Endothelial cell (in vitro differentiated cells): Measurements from ENCODE around the gene KRTAP9-2. TPM values are rescaled to one million over a fixed set of nuclear protein-coding genes. Genes with fewer than 3 reads are reported as not detected.
"Not testable (repeated sequence)": the region's sequence is repeated elsewhere in the genome, so short reads cannot be mapped to it uniquely, and the experiment has no call there.

Experiments
- DNase-seq: peaks from one replicate; pipeline ENCODE4 v3.0.0; 2021; ENCODE audit warnings: low spot score
- H3K27ac Mint-ChIP-seq: one replicate; pipeline ENCODE4 v1.8.0; 2021; ENCODE audit warnings: mixed read lengths, inconsistent platforms; ENCODE audit not compliant: unreplicated experiment
- H3K27me3 Mint-ChIP-seq: one replicate; pipeline ENCODE4 v1.8.0; 2021; ENCODE audit warnings: mild to moderate bottlenecking, moderate library complexity, mixed read lengths, inconsistent platforms; ENCODE audit not compliant: unreplicated experiment
- H3K36me3 Mint-ChIP-seq: one replicate; pipeline ENCODE4 v1.8.0; 2021; ENCODE audit warnings: mild to moderate bottlenecking, low read depth, mixed read lengths, inconsistent platforms; ENCODE audit not compliant: unreplicated experiment
- H3K4me1 Mint-ChIP-seq: one replicate; pipeline ENCODE4 v1.8.0; 2021; ENCODE audit warnings: mild to moderate bottlenecking, mixed read lengths, inconsistent platforms; ENCODE audit not compliant: unreplicated experiment
- H3K4me3 Mint-ChIP-seq: one replicate; pipeline ENCODE4 v1.8.0; 2021; ENCODE audit warnings: mild to moderate bottlenecking, mixed read lengths, inconsistent platforms; ENCODE audit not compliant: unreplicated experiment
- H3K9me3 Mint-ChIP-seq: one replicate; pipeline ENCODE4 v1.8.0; 2021; ENCODE audit warnings: mixed read lengths, inconsistent platforms; ENCODE audit not compliant: unreplicated experiment
- CTCF ChIP-seq: fragments of 200-600 bp; sonication (generic); IDR thresholded peaks from one replicate; pipeline ENCODE4 v1.5.0; 2021; ENCODE audit warnings: antibody characterized with exemption; ENCODE audit not compliant: unreplicated experiment
- total RNA-seq: library from RNA; stranded (reverse); fragmentation: NEBNext Ultra II Directional; extraction: Animal tissue kit (Norgen Biotek cat#: 25700); gene quantifications from one replicate; pipeline ENCODE4 v1.2.1, GENCODE V29; 2021; ENCODE audit not compliant: unreplicated experiment

KRTAP9-2 gene
- total RNA-seq, 1 donor from 2014 or later: not detected

GRCh38 chr17:41258406-41258805, 32.0 kb downstream of the KRTAP9-2 start:
- Mint-ChIP-seq H3K36me3 (no peaks in the 10 kb centered on the region), H3K9me3 (no peaks in the 10 kb centered on the region), H3K4me1 (no peaks in the 10 kb centered on the region), H3K27me3 (peaks cover 3% of the 10 kb centered on the region), H3K27ac (no peak overlapping the region), H3K4me3 (no peak overlapping the region)
- TF ChIP-seq CTCF: no peak
- DNase-seq: no peak

- TF ChIP-seq CTCF: no peak
- no peak overlapping the region for H3K4me3 Mint-ChIP-seq
- DNase-seq: no peak
- H3K9me3 Mint-ChIP-seq: no peaks in the 10 kb centered on the region
- no peaks in the 10 kb centered on the region for H3K4me1 Mint-ChIP-seq
- H3K27me3 Mint-ChIP-seq: no peaks in the 10 kb centered on the region
- H3K27ac Mint-ChIP-seq: no peak overlapping the region
- no peaks in the 10 kb centered on the region for H3K36me3 Mint-ChIP-seq
Measured at GRCh38 chr17:41263212-41263611, 36.8 kb downstream of the KRTAP9-2 start.

GRCh38 chr17:41264599-41264998, 38.2 kb downstream of the KRTAP9-2 start:
- no peak for TF ChIP-seq CTCF
- Mint-ChIP-seq H3K9me3 (no peaks in the 10 kb centered on the region), H3K36me3 (no peaks in the 10 kb centered on the region), H3K4me3 (no peak overlapping the region), H3K27ac (no peak overlapping the region), H3K27me3 (no peaks in the 10 kb centered on the region), H3K4me1 (no peaks in the 10 kb centered on the region)
- no peak for DNase-seq

- H3K36me3 Mint-ChIP-seq: no peaks in the 10 kb centered on the region
- H3K27ac Mint-ChIP-seq: no peak within 1 kb of the TSS
- TF ChIP-seq CTCF: no peak
- no peaks in the 10 kb centered on the region for H3K27me3 Mint-ChIP-seq
- H3K4me3 Mint-ChIP-seq: no peak within 1 kb of the TSS
- H3K4me1 Mint-ChIP-seq: no peaks in the 10 kb centered on the region
- no peaks in the 10 kb centered on the region for H3K9me3 Mint-ChIP-seq
- no peak for DNase-seq
Measured at GRCh38 chr17:41265078-41265477, 38.6 kb downstream of the KRTAP9-2 start, which contains the start of gene KRTAP9-6. TSS of gene KRTAP9-6 (plus strand) at chr17:41265378. CDS start at chr17:41265378, 0 bp downstream.

- no peak for DNase-seq
- no peak for TF ChIP-seq CTCF
- Mint-ChIP-seq H3K9me3 (no peaks in the 10 kb centered on the region), H3K27ac (no peak overlapping the region), H3K4me1 (no peaks in the 10 kb centered on the region), H3K4me3 (no peak overlapping the region), H3K27me3 (no peaks in the 10 kb centered on the region), H3K36me3 (no peaks in the 10 kb centered on the region)
Measured at GRCh38 chr17:41267711-41268110, 41.3 kb downstream of the KRTAP9-2 start.

GRCh38 chr17:41271323-41271722, 44.9 kb downstream of the KRTAP9-2 start:
- DNase-seq, H3K36me3 Mint-ChIP-seq, H3K27ac Mint-ChIP-seq, H3K9me3 Mint-ChIP-seq, H3K27me3 Mint-ChIP-seq, H3K4me1 Mint-ChIP-seq, H3K4me3 Mint-ChIP-seq: not testable (repeated sequence)
